ENCODE measurements around the gene DOK5. TPM values are rescaled to one million over a fixed set of nuclear protein-coding genes. Genes with fewer than 3 reads are reported as not detected.

The DOK5 gene
- polyA plus RNA-seq, 1 of the 3 experiments (the other 2 are of a cell fraction), result 12.4 TPM

GRCh38 chr20:54619682-54620081, 144.3 kb downstream of the DOK5 start:
- 57% methylated on average over 3 of the region's 3 CpGs for WGBS (ENCODE audit: low lambda C conversion rate)
- H2AFZ ChIP-seq (ENCODE audit: low read depth), result no peak overlapping the region
- TF ChIP-seq MXI1 (IDR thresholded peaks at IDR 0.05; ENCODE audit: low read depth, low read length), result no peak
- TF ChIP-seq USF2 (IDR thresholded peaks at IDR 0.05; ENCODE audit: borderline replicate concordance, low read depth, low read length), result no peak
- no peak for TF ChIP-seq FOSL2 (IDR thresholded peaks at IDR 0.05; ENCODE audit: borderline replicate concordance, low read depth)
- no peak for TF ChIP-seq TEAD4 (IDR thresholded peaks at IDR 0.05; ENCODE audit: borderline replicate concordance, insufficient read depth)
- no peak for TF ChIP-seq CHD2 (IDR thresholded peaks at IDR 0.05; ENCODE audit: low read length, partially characterized antibody)
- no peak for TF ChIP-seq ZBTB33 (IDR thresholded peaks at IDR 0.05; ENCODE audit: borderline replicate concordance, low read depth)
- no peak for TF ChIP-seq ELF1 (IDR thresholded peaks at IDR 0.05)
- TF ChIP-seq SIN3A (IDR thresholded peaks at IDR 0.05; ENCODE audit: borderline replicate concordance, low read depth, low read length), result no peak
- TF ChIP-seq EZH2phosphoT487 (IDR thresholded peaks at IDR 0.05; ENCODE audit: borderline replicate concordance, low read depth), result no peak
- peaks cover 0 to 3% of the 10 kb centered on the region in 2 experiments; a peak in 1 of 4 replicates for H3K4me1 ChIP-seq (ENCODE audit: control insufficient read depth in 1 of 2, insufficient read depth in 2 of 2, low read depth in 1 of 2, low read length in 1 of 2)
- H3K79me2 ChIP-seq (ENCODE audit: insufficient read depth), result no peaks in the 10 kb centered on the region
- no peak overlapping the region for H3K4me2 ChIP-seq
- H3K27ac ChIP-seq (ENCODE audit: low read depth in 2 of 2, low read length in 1 of 2), result no peak overlapping the region
- no peak for DNase-seq
- H3F3A ChIP-seq (replicated peaks; ENCODE audit: insufficient read depth), result no peaks in the 10 kb centered on the region
- ChIA-PET CTCF (interaction anchor here (0.7 kb wide), 1 partner anchor 26 kb away, joined by 3 read pairs; no protein-coding TSS in a partner anchor), POLR2A (no interaction called here)
- H3K9me3 ChIP-seq, result no peaks in the 10 kb centered on the region
- H3K4me3 ChIP-seq (ENCODE audit: low read depth in 2 of 2, low read length in 1 of 2), result no peak overlapping the region
- no peaks in the 10 kb centered on the region for H3K9me2 ChIP-seq
- H3K27me3 ChIP-seq (ENCODE audit: insufficient read depth), result no peaks in the 10 kb centered on the region
- no peaks in the 10 kb centered on the region for H4K20me1 ChIP-seq (ENCODE audit: insufficient read depth)
- H3K36me3 ChIP-seq (replicated peaks in 1 of 2; ENCODE audit: control insufficient read depth in 1 of 2, insufficient read depth in 2 of 2, low read length in 1 of 2), result no peaks in the 10 kb centered on the region
- no peak overlapping the region for H3K9ac ChIP-seq

GRCh38 chr20:54620611-54621010, 145.2 kb downstream of the DOK5 start:
- 54% methylated on average over 5 of the region's 5 CpGs for WGBS (ENCODE audit: low lambda C conversion rate)
- no peak overlapping the region for H3K4me3 ChIP-seq (ENCODE audit: low read depth in 2 of 2, low read length in 1 of 2)
- no peak for DNase-seq
- H2AFZ ChIP-seq (ENCODE audit: low read depth), result no peak overlapping the region
- no peaks in the 10 kb centered on the region for H3K79me2 ChIP-seq (ENCODE audit: insufficient read depth)
- no peaks in the 10 kb centered on the region for H4K20me1 ChIP-seq (ENCODE audit: insufficient read depth)
- POLR2A ChIA-PET, result no interaction called here
- H3K9ac ChIP-seq, result no peak overlapping the region
- no peaks in the 10 kb centered on the region for H3K9me2 ChIP-seq
- H3K9me3 ChIP-seq, result no peaks in the 10 kb centered on the region
- no peak overlapping the region for H3K4me2 ChIP-seq
- H3K27ac ChIP-seq (ENCODE audit: low read depth in 2 of 2, low read length in 1 of 2), result no peak overlapping the region
- CTCF ChIA-PET, result interaction anchor here (0.7 kb wide), 1 partner anchor 25 kb away, joined by 3 read pairs; no protein-coding TSS in a partner anchor
- H3K36me3 ChIP-seq (replicated peaks in 1 of 2; ENCODE audit: control insufficient read depth in 1 of 2, insufficient read depth in 2 of 2, low read length in 1 of 2), result no peaks in the 10 kb centered on the region
- H3K27me3 ChIP-seq (ENCODE audit: insufficient read depth), result no peaks in the 10 kb centered on the region
- peaks cover 0 to 3% of the 10 kb centered on the region in 2 experiments; a peak in 1 of 4 replicates for H3K4me1 ChIP-seq (ENCODE audit: control insufficient read depth in 1 of 2, insufficient read depth in 2 of 2, low read depth in 1 of 2, low read length in 1 of 2)
- H3F3A ChIP-seq (replicated peaks; ENCODE audit: insufficient read depth), result no peaks in the 10 kb centered on the region
- TF ChIP-seq NFIC (IDR thresholded peaks at IDR 0.05; ENCODE audit: borderline replicate concordance) (no peak), NRF1 (IDR thresholded peaks at IDR 0.05; ENCODE audit: low read depth, low read length) (no peak), RXRA (IDR thresholded peaks at IDR 0.05; ENCODE audit: borderline replicate concordance, low read depth) (no peak), IRF3 (IDR thresholded peaks at IDR 0.05; ENCODE audit: low read depth, low read length) (no peak), ZBTB33 (IDR thresholded peaks at IDR 0.05; ENCODE audit: borderline replicate concordance, low read depth) (no peak), SMC3 (IDR thresholded peaks at IDR 0.05; ENCODE audit: low read depth, low read length) (no peak), CTCF (IDR thresholded peaks at IDR 0.05) (no peak), MEF2A (IDR thresholded peaks at IDR 0.05; ENCODE audit: borderline replicate concordance, low read depth) (no peak), GATA2 (CRISPR knock-in tag; IDR thresholded peaks at IDR 0.05) (no peak), RCOR1 (IDR thresholded peaks at IDR 0.05; ENCODE audit: low read length) (no peak), MXI1 (IDR thresholded peaks at IDR 0.05; ENCODE audit: low read depth, low read length) (no peak), EZH2phosphoT487 (IDR thresholded peaks at IDR 0.05; ENCODE audit: borderline replicate concordance, low read depth) (no peak), YY1 (IDR thresholded peaks at IDR 0.05; ENCODE audit: low read depth) (no peak), FOXJ3 (CRISPR knock-in tag; IDR thresholded peaks at IDR 0.05) (no peak)
